ENCODE results near the gene MAP2K5. TPM values are rescaled to one million over a fixed set of nuclear protein-coding genes. Genes with fewer than 3 reads are reported as not detected.

MAP2K5 gene
- polyA plus RNA-seq, 1 donor from 2014 or later: 12.1 TPM

GRCh38 chr15:67761343-67761742 lies 218.8 kb downstream of the MAP2K5 start:
- H3K4me2 ChIP-seq (ENCODE audit: low read length): no peak overlapping the region
- no peak overlapping the region for H3K27ac ChIP-seq (ENCODE audit: low read length)
- H4K20me1 ChIP-seq (ENCODE audit: insufficient read depth): no peaks in the 10 kb centered on the region
- H3K9ac ChIP-seq (ENCODE audit: low read length): no peak overlapping the region
- no peaks in the 10 kb centered on the region for H3K27me3 ChIP-seq (ENCODE audit: insufficient read depth, low read depth, low read length)
- no peaks in the 10 kb centered on the region for H3K9me2 ChIP-seq (ENCODE audit: insufficient read depth, low read length)
- no peaks in the 10 kb centered on the region for H3K9me3 ChIP-seq (ENCODE audit: low read length)
- no peaks in the 10 kb centered on the region for H3K79me2 ChIP-seq (replicated peaks; ENCODE audit: insufficient read depth, low read length)
- no peak overlapping the region for H3K4me3 ChIP-seq (ENCODE audit: low read length)
- no peaks in the 10 kb centered on the region for H3F3A ChIP-seq (ENCODE audit: insufficient read depth, low read length, poor library complexity, severe bottlenecking)
- TF ChIP-seq CTCF (IDR thresholded peaks at IDR 0.05; ENCODE audit: poor library complexity, severe bottlenecking): no peak
- TF ChIP-seq EP300 (conservative IDR thresholded peaks at IDR 0.05; ENCODE audit: poor library complexity, severe bottlenecking): no peak
- no peak overlapping the region for H2AFZ ChIP-seq (ENCODE audit: low read depth, low read length)
- H3K36me3 ChIP-seq (ENCODE audit: insufficient read depth, low read length): no peaks in the 10 kb centered on the region

DNA sequence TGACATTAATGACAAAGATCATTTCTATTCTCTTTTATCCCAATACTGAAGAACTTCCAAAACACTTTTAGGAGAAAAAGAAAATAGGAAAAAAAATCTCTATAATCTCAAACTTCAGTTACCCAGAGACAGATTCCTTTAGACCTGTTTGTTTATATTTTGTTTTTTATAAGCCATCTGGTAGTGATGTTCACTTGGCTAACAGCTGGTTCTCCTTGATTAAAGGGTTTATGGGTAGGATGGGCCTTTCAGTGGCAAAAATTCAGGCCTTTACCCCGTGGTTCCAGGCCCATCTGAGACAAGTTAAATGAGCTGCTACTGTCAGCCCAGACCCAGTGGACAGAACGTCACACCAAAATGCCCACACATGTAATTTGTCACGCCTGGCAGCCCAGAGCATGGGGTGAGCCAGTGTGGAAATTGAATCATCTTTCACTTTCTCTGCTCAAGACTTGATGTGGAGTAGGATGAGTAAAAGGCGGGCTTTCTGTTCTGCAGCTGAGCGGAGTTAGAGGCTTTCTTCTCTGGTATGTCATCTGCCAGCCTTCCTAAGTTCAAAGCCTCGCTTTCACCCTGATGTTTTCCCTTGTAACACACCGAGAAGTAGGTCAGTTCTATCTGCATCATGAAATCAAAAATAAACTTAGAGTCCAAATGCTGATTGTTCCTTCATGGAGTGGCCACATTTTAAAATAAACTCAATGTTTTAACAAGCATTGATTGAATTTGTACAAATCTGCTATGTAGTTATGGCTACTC lies 220.3 kb downstream of the MAP2K5 start:
- Histone ChIP-seq H3K27ac (ENCODE audit: low read length) (no peak overlapping the region), H3K9ac (ENCODE audit: low read length) (no peak overlapping the region), H3K4me3 (ENCODE audit: low read length) (no peak overlapping the region), H3K4me2 (ENCODE audit: low read length) (no peak overlapping the region), H4K20me1 (ENCODE audit: insufficient read depth) (no peaks in the 10 kb centered on the region), H3K36me3 (ENCODE audit: insufficient read depth, low read length) (no peaks in the 10 kb centered on the region), H2AFZ (ENCODE audit: low read depth, low read length) (no peak overlapping the region), H3K9me2 (ENCODE audit: insufficient read depth, low read length) (no peaks in the 10 kb centered on the region), H3K79me2 (replicated peaks; ENCODE audit: insufficient read depth, low read length) (no peaks in the 10 kb centered on the region), H3F3A (ENCODE audit: insufficient read depth, low read length, poor library complexity, severe bottlenecking) (no peaks in the 10 kb centered on the region), H3K27me3 (ENCODE audit: insufficient read depth, low read depth, low read length) (no peaks in the 10 kb centered on the region), H3K9me3 (ENCODE audit: low read length) (no peaks in the 10 kb centered on the region)
- TF ChIP-seq MXI1 (conservative IDR thresholded peaks at IDR 0.05; ENCODE audit: poor library complexity, severe bottlenecking): no peak
- TF ChIP-seq EZH2 (IDR thresholded peaks at IDR 0.05; ENCODE audit: borderline replicate concordance, insufficient read depth, low read length, poor library complexity, severe bottlenecking): no peak
- TF ChIP-seq, protein P1, sequence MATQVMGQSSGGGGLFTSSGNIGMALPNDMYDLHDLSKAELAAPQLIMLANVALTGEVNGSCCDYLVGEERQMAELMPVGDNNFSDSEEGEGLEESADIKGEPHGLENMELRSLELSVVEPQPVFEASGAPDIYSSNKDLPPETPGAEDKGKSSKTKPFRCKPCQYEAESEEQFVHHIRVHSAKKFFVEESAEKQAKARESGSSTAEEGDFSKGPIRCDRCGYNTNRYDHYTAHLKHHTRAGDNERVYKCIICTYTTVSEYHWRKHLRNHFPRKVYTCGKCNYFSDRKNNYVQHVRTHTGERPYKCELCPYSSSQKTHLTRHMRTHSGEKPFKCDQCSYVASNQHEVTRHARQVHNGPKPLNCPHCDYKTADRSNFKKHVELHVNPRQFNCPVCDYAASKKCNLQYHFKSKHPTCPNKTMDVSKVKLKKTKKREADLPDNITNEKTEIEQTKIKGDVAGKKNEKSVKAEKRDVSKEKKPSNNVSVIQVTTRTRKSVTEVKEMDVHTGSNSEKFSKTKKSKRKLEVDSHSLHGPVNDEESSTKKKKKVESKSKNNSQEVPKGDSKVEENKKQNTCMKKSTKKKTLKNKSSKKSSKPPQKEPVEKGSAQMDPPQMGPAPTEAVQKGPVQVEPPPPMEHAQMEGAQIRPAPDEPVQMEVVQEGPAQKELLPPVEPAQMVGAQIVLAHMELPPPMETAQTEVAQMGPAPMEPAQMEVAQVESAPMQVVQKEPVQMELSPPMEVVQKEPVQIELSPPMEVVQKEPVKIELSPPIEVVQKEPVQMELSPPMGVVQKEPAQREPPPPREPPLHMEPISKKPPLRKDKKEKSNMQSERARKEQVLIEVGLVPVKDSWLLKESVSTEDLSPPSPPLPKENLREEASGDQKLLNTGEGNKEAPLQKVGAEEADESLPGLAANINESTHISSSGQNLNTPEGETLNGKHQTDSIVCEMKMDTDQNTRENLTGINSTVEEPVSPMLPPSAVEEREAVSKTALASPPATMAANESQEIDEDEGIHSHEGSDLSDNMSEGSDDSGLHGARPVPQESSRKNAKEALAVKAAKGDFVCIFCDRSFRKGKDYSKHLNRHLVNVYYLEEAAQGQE (IDR thresholded peaks at IDR 0.05; ENCODE audit: borderline replicate concordance): no peak
- no peak for TF ChIP-seq SMC3 (conservative IDR thresholded peaks at IDR 0.05; ENCODE audit: poor library complexity)
- TF ChIP-seq TAF1 (IDR thresholded peaks at IDR 0.05; ENCODE audit: low read depth): no peak
- no peak for TF ChIP-seq EP300 (conservative IDR thresholded peaks at IDR 0.05; ENCODE audit: poor library complexity, severe bottlenecking)
- TF ChIP-seq CTCF (IDR thresholded peaks at IDR 0.05; ENCODE audit: poor library complexity, severe bottlenecking): no peak
- no peak for TF ChIP-seq RAD21 (conservative IDR thresholded peaks at IDR 0.05)
- no peak for TF ChIP-seq POLR2AphosphoS5 (IDR thresholded peaks at IDR 0.05)
